Body of pancreas (tissue), 4 donors: ENCODE data around the gene CTTNBP2NL.

Experiments
- POLR2A ChIP-seq, 3 donors: fragments of 450-650 bp; IDR thresholded peaks; one replicate each; pipeline ENCODE4 v1.6.1; 2016; ENCODE audit warnings: antibody characterized with exemption in 3 of 3, mild to moderate bottlenecking in 2 of 3
- TF ChIP-seq, protein P1 (sequence below), 7 experiments: fragments of 450-650 bp in 4 of 7; fragments of 200-600 bp in 3 of 7; sonication (generic) in 3 of 7; IDR thresholded peaks; one replicate each; pipeline ENCODE4 v1.5.1; 2016 to 2019; ENCODE audit warnings: antibody characterized with exemption in 7 of 7

DNA sequence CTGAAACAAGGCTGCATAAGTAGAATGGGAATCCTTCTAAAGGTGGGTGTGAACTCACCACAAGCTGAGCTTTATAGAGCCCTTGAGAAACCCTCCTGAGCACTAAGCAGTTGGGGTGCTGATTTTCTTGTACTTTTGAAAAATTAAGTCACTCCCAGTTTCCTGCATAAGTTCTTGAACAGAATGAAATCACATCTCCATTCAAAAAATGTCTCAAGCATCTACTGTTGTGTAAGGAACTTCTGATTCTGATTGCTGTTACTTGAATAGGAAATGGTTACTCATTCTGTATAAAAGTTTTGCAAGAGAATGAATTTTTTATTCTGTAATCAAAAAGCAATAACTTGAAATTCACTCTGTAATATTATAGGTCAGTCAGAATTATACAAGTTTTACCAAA is 61.9 kb downstream of the CTTNBP2NL start:
- TF ChIP-seq, protein P1, sequence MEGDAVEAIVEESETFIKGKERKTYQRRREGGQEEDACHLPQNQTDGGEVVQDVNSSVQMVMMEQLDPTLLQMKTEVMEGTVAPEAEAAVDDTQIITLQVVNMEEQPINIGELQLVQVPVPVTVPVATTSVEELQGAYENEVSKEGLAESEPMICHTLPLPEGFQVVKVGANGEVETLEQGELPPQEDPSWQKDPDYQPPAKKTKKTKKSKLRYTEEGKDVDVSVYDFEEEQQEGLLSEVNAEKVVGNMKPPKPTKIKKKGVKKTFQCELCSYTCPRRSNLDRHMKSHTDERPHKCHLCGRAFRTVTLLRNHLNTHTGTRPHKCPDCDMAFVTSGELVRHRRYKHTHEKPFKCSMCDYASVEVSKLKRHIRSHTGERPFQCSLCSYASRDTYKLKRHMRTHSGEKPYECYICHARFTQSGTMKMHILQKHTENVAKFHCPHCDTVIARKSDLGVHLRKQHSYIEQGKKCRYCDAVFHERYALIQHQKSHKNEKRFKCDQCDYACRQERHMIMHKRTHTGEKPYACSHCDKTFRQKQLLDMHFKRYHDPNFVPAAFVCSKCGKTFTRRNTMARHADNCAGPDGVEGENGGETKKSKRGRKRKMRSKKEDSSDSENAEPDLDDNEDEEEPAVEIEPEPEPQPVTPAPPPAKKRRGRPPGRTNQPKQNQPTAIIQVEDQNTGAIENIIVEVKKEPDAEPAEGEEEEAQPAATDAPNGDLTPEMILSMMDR (IDR thresholded peaks at IDR 0.05), result no peak
- TF ChIP-seq POLR2A (IDR thresholded peaks at IDR 0.05), result no peak
